Endothelial cell of umbilical vein (primary cell): ENCODE results near the gene RECQL. TPM values are rescaled to one million over a fixed set of nuclear protein-coding genes. Genes with fewer than 3 reads are reported as not detected.

Experiments used
- BruUV-seq: library from RNA; stranded (reverse); fragments of 400-500 nt; replicated peaks from 2 replicates; lab custom pipeline; 2021; lab: Mats Ljungman, UMichigan
- CTCF ChIA-PET: fragments of 300-600, 350-600 bp; sonication (Branson Sonifier 250); formaldehyde crosslinking; loops from one replicate; lab custom pipeline; 2021; ENCODE audit warnings: antibody characterized with exemption, inconsistent platforms; lab: Charles Lee
- POLR2A ChIA-PET: fragments of 300-600, 350-600 bp; sonication (Branson Sonifier 250); formaldehyde crosslinking; loops from one replicate; lab custom pipeline; 2021; ENCODE audit warnings: antibody characterized with exemption, inconsistent platforms; lab: Charles Lee
- DNase-seq: peaks from one replicate; pipeline ENCODE4 v3.0.0-alpha.2; 2011; ENCODE audit warnings: low read depth, low spot score
- FAIRE-seq: peaks from 2 replicates; lab custom pipeline; 2011; peaks lifted over from hg19 to GRCh38; lab: Jason Lieb, UNC
- H2AFZ ChIP-seq: 2 replicates; pipeline ENCODE4 v1.6.0; 2012; ENCODE audit warnings: low read depth, low read length, control low read depth, inconsistent platforms
- H3K27ac ChIP-seq: 2 replicates; pipeline ENCODE4 v1.5.1; 2011; ENCODE audit warnings: low read depth, mild to moderate bottlenecking, control low read depth, low read length, moderate library complexity; ENCODE audit not compliant: insufficient read depth
- H3K27me3 ChIP-seq, 2 experiments: 2 replicates each; pipeline versions ENCODE4 v1.6.0 to v1.6.1; 2011; ENCODE audit warnings: low read length in 2 of 2, mixed read lengths in 1 of 2; ENCODE audit not compliant: control insufficient read depth in 2 of 2, insufficient read depth in 2 of 2
- H3K36me3 ChIP-seq, 2 experiments: 2 replicates in 1 of 2; 3 replicates in 1 of 2; pipeline ENCODE4 v1.5.1; 2011; ENCODE audit warnings: low read length in 2 of 2, mild to moderate bottlenecking in 1 of 2, moderate library complexity in 1 of 2; ENCODE audit not compliant: control insufficient read depth in 2 of 2, insufficient read depth in 2 of 2; ENCODE audit errors: extremely low read depth in 1 of 2
- H3K4me1 ChIP-seq: 3 replicates; pipeline ENCODE4 v1.5.1; 2011; ENCODE audit warnings: mild to moderate bottlenecking, low read length; ENCODE audit not compliant: control insufficient read depth, insufficient read depth; ENCODE audit errors: extremely low read depth
- H3K4me2 ChIP-seq: 2 replicates; pipeline ENCODE4 v1.6.1; 2011; ENCODE audit warnings: low read length, control low read depth, mixed read lengths; ENCODE audit not compliant: insufficient read depth
- H3K4me3 ChIP-seq, 3 experiments: fragments of 200-600 bp in 1 of 3; sonication (generic), shearing (Covaris generic) in 1 of 3; replicated peaks in 1 of 3; 2 replicates each; pipeline ENCODE4 v1.5.1; 2011 to 2016; ENCODE audit warnings: control low read depth in 3 of 3, low read length in 3 of 3, mild to moderate bottlenecking in 2 of 3, inconsistent platforms in 1 of 3, low read depth in 1 of 3, moderate library complexity in 1 of 3; ENCODE audit not compliant: insufficient read depth in 1 of 3
- H3K79me2 ChIP-seq: 2 replicates; pipeline ENCODE4 v1.6.0; 2012; ENCODE audit warnings: low read length, inconsistent platforms; ENCODE audit not compliant: control insufficient read depth, insufficient read depth
- H3K9ac ChIP-seq: replicated peaks from 2 replicates; pipeline ENCODE3; 2011; ENCODE audit warnings: low read length, control low read depth; ENCODE audit not compliant: insufficient read depth; ENCODE audit errors: extremely low read depth
- H3K9me1 ChIP-seq: replicated peaks from 3 replicates; pipeline ENCODE4 v1.6.0; 2011; ENCODE audit warnings: mild to moderate bottlenecking, low read length; ENCODE audit not compliant: control insufficient read depth, insufficient read depth; ENCODE audit errors: extremely low read depth
- H3K9me3 ChIP-seq: replicated peaks from 2 replicates; pipeline ENCODE4 v1.5.1; 2012; ENCODE audit warnings: low read length, inconsistent platforms; ENCODE audit not compliant: control insufficient read depth, insufficient read depth
- H4K20me1 ChIP-seq: replicated peaks from 2 replicates; pipeline ENCODE3; 2011; ENCODE audit warnings: mild to moderate bottlenecking, low read length; ENCODE audit not compliant: control insufficient read depth, insufficient read depth; ENCODE audit errors: extremely low read depth
- CTCF ChIP-seq, 2 donors: IDR thresholded peaks; 1 replicate in 1 of 2; 2 replicates in 1 of 2; pipeline ENCODE4 v1.5.1; 2011; ENCODE audit warnings: low read length in 2 of 2, mild to moderate bottlenecking in 2 of 2, moderate library complexity in 2 of 2, control low read depth in 1 of 2, inconsistent platforms in 1 of 2, low read depth in 1 of 2; ENCODE audit not compliant: insufficient read depth in 1 of 2; ENCODE audit errors: extremely low read depth in 1 of 2
- EZH2 ChIP-seq: IDR thresholded peaks from 2 replicates; pipeline ENCODE4 v1.6.1; 2012; ENCODE audit warnings: borderline replicate concordance, low read depth, mild to moderate bottlenecking, moderate library complexity, low read length, inconsistent platforms; ENCODE audit not compliant: severe bottlenecking
- FOS ChIP-seq: IDR thresholded peaks from 2 replicates; pipeline ENCODE4 v1.6.1; 2011; ENCODE audit warnings: mild to moderate bottlenecking, low read length, moderate library complexity, borderline replicate concordance; ENCODE audit not compliant: insufficient read depth
- GATA2 ChIP-seq: IDR thresholded peaks from 2 replicates; pipeline ENCODE4 v1.7.0; 2011; ENCODE audit warnings: low read depth, mild to moderate bottlenecking, moderate library complexity, mixed read lengths, low read length; ENCODE audit not compliant: insufficient read length, insufficient read depth
- JUN ChIP-seq: IDR thresholded peaks from 2 replicates; pipeline ENCODE4 v1.6.1; 2011; ENCODE audit warnings: borderline replicate concordance, low read depth; ENCODE audit not compliant: insufficient read length, insufficient read depth
- MAX ChIP-seq: IDR thresholded peaks from 2 replicates; pipeline ENCODE4 v1.6.1; 2011; ENCODE audit not compliant: insufficient read depth, insufficient read length
- MYC ChIP-seq: IDR thresholded peaks from one replicate; pipeline ENCODE4 v1.6.1; 2011; ENCODE audit warnings: mild to moderate bottlenecking, low read depth, low read length
- POLR2A ChIP-seq: IDR thresholded peaks from 2 replicates; pipeline ENCODE4 v1.6.1; 2012; ENCODE audit warnings: low read depth, mild to moderate bottlenecking, control low read depth, low read length
- POLR2AphosphoS5 ChIP-seq: IDR thresholded peaks from 2 replicates; pipeline ENCODE4 v1.6.1; 2012; ENCODE audit warnings: low read depth, mild to moderate bottlenecking, control low read depth, low read length, moderate library complexity; ENCODE audit not compliant: insufficient read depth
- dilution Hi-C: fragments of 300-500 bp; cut with MboI; formaldehyde crosslinking; loops from one replicate; pipeline ENCODE4 v1.15.0; 2019; ENCODE audit warnings: low sequenced_read_pairs; ENCODE audit not compliant: extremely low pct_ligation_motif_present
- intact Hi-C: fragments of 100-400 bp; cut with micrococcal nuclease; formaldehyde crosslinking; loops from one replicate; pipeline ENCODE4 v1.10.0; 2022
- polyA plus RNA-seq, 4 experiments: library from polyadenylated mRNA; depleted of rRNA in 3 of 4; stranded (reverse) in 3 of 4; unstranded in 1 of 4; fragments of >200 nt; gene quantifications; 2 replicates each; pipeline versions ENCODE4 v1.2.1 to v1.2.3, GENCODE V29; 2011 to 2012; ENCODE audit warnings: missing spikeins in 1 of 4
- total RNA-seq: library from RNA; stranded (reverse); gene quantifications from 2 replicates; pipeline ENCODE4 v1.2.3, GENCODE V29; 2021

RECQL gene
- total and polyA plus RNA-seq, 2 donors (not counting 3 experiments of a cell fraction or from before 2014, with no cell fraction given): 9.3 to 50.3 TPM

- no peak overlapping the region for H3K9ac ChIP-seq
- H4K20me1 ChIP-seq: no peaks in the 10 kb centered on the region
- BruUV-seq: no TSS peak
- ChIA-PET POLR2A (no interaction called here), CTCF (interaction anchor here (2.3 to 3.1 kb wide), 2 partner anchors 140 kb away, joined by 6 to 23 read pairs; no protein-coding TSS in a partner anchor)
- H3K9me1 ChIP-seq: no peaks in the 10 kb centered on the region
- H2AFZ ChIP-seq: no peak overlapping the region
- TF ChIP-seq MYC: no peak
- no peaks in the 10 kb centered on the region for H3K27me3 ChIP-seq
- H3K36me3 ChIP-seq: peaks cover 0 to 3% of the 10 kb centered on the region in 2 experiments
- DNase-seq (no peak), FAIRE-seq (no peak)
- H3K27ac ChIP-seq: no peak overlapping the region
- H3K4me3 ChIP-seq: no peak overlapping the region
- intact Hi-C loops: loop anchor here (5.0 kb wide), 3 partner anchors 156 to 206 kb away; no protein-coding TSS in a partner anchor
- no peaks in the 10 kb centered on the region for H3K4me1 ChIP-seq
- H3K4me2 ChIP-seq: no peak overlapping the region
- dilution Hi-C loops: no loop called here
- H3K9me3 ChIP-seq: no peaks in the 10 kb centered on the region
- no peaks in the 10 kb centered on the region for H3K79me2 ChIP-seq
Measured at GRCh38 chr12:21453312-21453852, 48.1 kb downstream of the RECQL start.

GRCh38 chr12:21451529-21451928 lies 49.9 kb downstream of the RECQL start:
- FAIRE-seq: no peak
- intact Hi-C loops: loop anchor here (1.0 to 5.0 kb wide), 4 partner anchors 138 to 204 kb away; no protein-coding TSS in a partner anchor
- no peak overlapping the region for H3K27ac ChIP-seq
- no TSS peak for BruUV-seq
- H3K79me2 ChIP-seq: no peaks in the 10 kb centered on the region
- peak; percentile 8 for DNase-seq
- no peak overlapping the region for H2AFZ ChIP-seq
- H3K9me1 ChIP-seq: no peaks in the 10 kb centered on the region
- no peak overlapping the region for H3K4me3 ChIP-seq
- ChIA-PET CTCF (interaction anchor here (0.6 to 4.0 kb wide), 11 partner anchors 12 to 246 kb away, joined by 3 to 25 read pairs (median 4); partner anchors contain the start of gene PYROXD1), POLR2A (no interaction called here)
- H3K36me3 ChIP-seq: peaks cover 0 to under 1% of the 10 kb centered on the region in 2 experiments
- H4K20me1 ChIP-seq: no peaks in the 10 kb centered on the region
- H3K4me1 ChIP-seq: no peaks in the 10 kb centered on the region
- dilution Hi-C loops: no loop called here
- TF ChIP-seq MAX (no peak), POLR2A (no peak), JUN (no peak), FOS (no peak), EZH2 (no peak), POLR2AphosphoS5 (no peak), CTCF (IDR thresholded peaks at IDR 0.05; ENCODE audit: extremely low read depth in 1 of 2, insufficient read depth in 1 of 2, low read depth in 1 of 2, low read length in 2 of 2) (no peak), MYC (no peak), GATA2 (no peak)
- H3K4me2 ChIP-seq: no peak overlapping the region
- no peak overlapping the region for H3K9ac ChIP-seq
- no peaks in the 10 kb centered on the region for H3K9me3 ChIP-seq
- H3K27me3 ChIP-seq: no peaks in the 10 kb centered on the region
